CD14-positive monocyte (primary cell): Measurements from ENCODE around the gene RABAC1. TPM values are rescaled to one million over a fixed set of nuclear protein-coding genes. Genes with fewer than 3 reads are reported as not detected.
A peak's percentile ranks its signal among the peaks of the same experiment; 100 is the strongest.

Experiments
- DNase-seq, 3 donors: peaks; one replicate each; pipeline ENCODE4 v3.0.0-alpha.2; 2011 to 2022
- H2AFZ ChIP-seq: 2 replicates; pipeline ENCODE4 v1.6.0; 2012; ENCODE audit warnings: mild to moderate bottlenecking, low read depth, low read length, inconsistent platforms; ENCODE audit not compliant: insufficient read depth, poor library complexity, severe bottlenecking
- H3K27ac ChIP-seq, 2 donors: 1 replicate in 1 of 2; 2 replicates in 1 of 2; pipeline ENCODE4 v1.5.1; 2012 to 2013; ENCODE audit warnings: low read length in 2 of 2, control low read depth in 1 of 2, inconsistent platforms in 1 of 2, low read depth in 1 of 2, mild to moderate bottlenecking in 1 of 2
- H3K27me3 ChIP-seq, 2 donors: one replicate each; pipeline versions ENCODE4 v1.6.0 to v1.6.1; 2011 to 2013; ENCODE audit warnings: low read length in 2 of 2; ENCODE audit not compliant: control insufficient read depth in 2 of 2, insufficient read depth in 2 of 2
- H3K36me3 ChIP-seq, 2 donors: replicated peaks in 1 of 2; 1 replicate in 1 of 2; 2 replicates in 1 of 2; pipeline versions ENCODE4 v1.5.1 to v1.6.1; 2012 to 2013; ENCODE audit warnings: low read length in 2 of 2, control low read depth in 1 of 2, inconsistent platforms in 1 of 2, mild to moderate bottlenecking in 1 of 2; ENCODE audit not compliant: insufficient read depth in 2 of 2, control insufficient read depth in 1 of 2
- H3K4me1 ChIP-seq, 2 donors: 1 replicate in 1 of 2; 2 replicates in 1 of 2; pipeline versions ENCODE4 v1.5.1 to v1.6.1; 2012 to 2013; ENCODE audit warnings: low read length in 2 of 2, control low read depth in 1 of 2, inconsistent platforms in 1 of 2, mild to moderate bottlenecking in 1 of 2, moderate library complexity in 1 of 2; ENCODE audit not compliant: insufficient read depth in 2 of 2, control insufficient read depth in 1 of 2
- H3K4me2 ChIP-seq: replicated peaks from 2 replicates; pipeline ENCODE3; 2012; ENCODE audit warnings: low read length, moderate library complexity, mild to moderate bottlenecking; ENCODE audit not compliant: poor library complexity, severe bottlenecking; ENCODE audit errors: extremely low read depth
- H3K4me3 ChIP-seq, 3 experiments: fragments of 200-600 bp in 1 of 3; sonication (generic) in 1 of 3; replicated peaks in 1 of 3; 1 replicate in 2 of 3; 2 replicates in 1 of 3; pipeline ENCODE4 v1.5.1; 2011 to 2013; ENCODE audit warnings: low read length in 3 of 3, mild to moderate bottlenecking in 3 of 3, control low read depth in 2 of 3, low read depth in 2 of 3, inconsistent platforms in 1 of 3, moderate library complexity in 1 of 3
- H3K79me2 ChIP-seq: 2 replicates; pipeline ENCODE4 v1.6.0; 2012; ENCODE audit warnings: mild to moderate bottlenecking, control low read depth, inconsistent platforms, low read length, moderate library complexity; ENCODE audit not compliant: insufficient read depth
- H3K9ac ChIP-seq: 2 replicates; pipeline ENCODE4 v1.6.0; 2017; ENCODE audit warnings: low read length, mild to moderate bottlenecking; ENCODE audit not compliant: insufficient read depth, poor library complexity, severe bottlenecking
- H3K9me3 ChIP-seq, 2 donors: replicated peaks in 1 of 2; 1 replicate in 1 of 2; 2 replicates in 1 of 2; pipeline versions ENCODE4 v1.5.1 to v1.6.1; 2012 to 2013; ENCODE audit warnings: low read length in 2 of 2, control low read depth in 1 of 2; ENCODE audit not compliant: control insufficient read depth in 1 of 2, insufficient read depth in 1 of 2
- H4K20me1 ChIP-seq: 2 replicates; pipeline ENCODE4 v1.6.0; 2012; ENCODE audit warnings: mild to moderate bottlenecking, low read length, control low read depth, moderate library complexity; ENCODE audit not compliant: insufficient read depth
- H3K27ac Mint-ChIP-seq, 7 donors: one replicate each; pipeline ENCODE4 v1.8.0; 2020; ENCODE audit warnings: mild to moderate bottlenecking in 7 of 7, mixed read lengths in 7 of 7, moderate library complexity in 6 of 7, inconsistent platforms in 2 of 7
- H3K27me3 Mint-ChIP-seq, 3 donors: one replicate each; pipeline ENCODE4 v1.8.0; 2021 to 2022; ENCODE audit warnings: low read depth in 3 of 3, mild to moderate bottlenecking in 3 of 3, mixed read lengths in 3 of 3, moderate library complexity in 3 of 3, inconsistent platforms in 1 of 3
- H3K36me3 Mint-ChIP-seq, 2 donors: one replicate each; pipeline ENCODE4 v1.8.0; 2020; ENCODE audit warnings: mixed read lengths in 2 of 2, inconsistent platforms in 1 of 2, mild to moderate bottlenecking in 1 of 2
- H3K4me1 Mint-ChIP-seq: one replicate; pipeline ENCODE4 v1.8.0; 2020; ENCODE audit warnings: mild to moderate bottlenecking, mixed read lengths
- H3K4me3 Mint-ChIP-seq, 2 donors: one replicate each; pipeline ENCODE4 v1.8.0; 2020; ENCODE audit warnings: mild to moderate bottlenecking in 2 of 2, mixed read lengths in 2 of 2, moderate library complexity in 1 of 2
- H3K9me3 Mint-ChIP-seq, 7 donors: one replicate each; pipeline ENCODE4 v1.8.0; 2020 to 2022; ENCODE audit warnings: mixed read lengths in 7 of 7, mild to moderate bottlenecking in 6 of 7, moderate library complexity in 6 of 7, inconsistent platforms in 2 of 7
- WGBS: methylation state at CpG from one replicate; pipeline ENCODE4 v1.1.5; 2013; ENCODE audit warnings: missing lambda C conversion rate; ENCODE audit not compliant: insufficient coverage; 5-methylcytosine and 5-hydroxymethylcytosine counted together
- intact Hi-C, 2 donors: fragments of 100-400 bp; cut with micrococcal nuclease; formaldehyde crosslinking; loops; one replicate each; pipeline versions ENCODE4 v1.15.0 to v1.15.1; 2023
- polyA plus RNA-seq, 3 donors: library from polyadenylated mRNA; depleted of rRNA in 1 of 3; unstranded in 2 of 3; stranded (reverse) in 1 of 3; fragments of 300-500 nt in 2 of 3; fragments of >200 nt in 1 of 3; fragmentation: Illumina TruSeq in 2 of 3; gene quantifications; 1 replicate in 2 of 3; 2 replicates in 1 of 3; pipeline ENCODE4 v1.2.3, GENCODE V29; 2012 to 2021
- TF ChIP-seq, protein P1 (sequence below): fragments of 200-600 bp; IDR thresholded peaks from one replicate; pipeline ENCODE4 v1.8.0; 2022; ENCODE audit warnings: antibody characterized with exemption, mild to moderate bottlenecking

RABAC1 gene
- polyA plus RNA-seq, 3 donors: 126 to 234 (median 202) TPM

GRCh38 chr19:41981724-41982123 is 22.6 kb upstream of the RABAC1 start:
- 96% methylated on average over 15 of the region's 15 CpGs for WGBS
- Histone ChIP-seq H3K9me3 (no peaks in the 10 kb centered on the region), H3K9ac (no peak overlapping the region), H3K79me2 (no peaks in the 10 kb centered on the region), H3K27me3 (no peaks in the 10 kb centered on the region), H3K4me2 (no peak overlapping the region), H3K36me3 (no peaks in the 10 kb centered on the region), H2AFZ (no peak overlapping the region), H3K27ac (no peak overlapping the region), H3K4me3 (no peak overlapping the region), H3K4me1 (no peaks in the 10 kb centered on the region), H4K20me1 (no peaks in the 10 kb centered on the region)
- Mint-ChIP-seq H3K27me3 (peaks cover 0 to 3% (median 1%) of the 10 kb centered on the region in 3 donors), H3K27ac (no peak overlapping the region), H3K4me1 (no peaks in the 10 kb centered on the region), H3K4me3 (no peak overlapping the region), H3K9me3 (no peaks in the 10 kb centered on the region), H3K36me3 (no peaks in the 10 kb centered on the region)
- intact Hi-C loops: no loop called here
- DNase-seq: no peak
- TF ChIP-seq, protein P1, sequence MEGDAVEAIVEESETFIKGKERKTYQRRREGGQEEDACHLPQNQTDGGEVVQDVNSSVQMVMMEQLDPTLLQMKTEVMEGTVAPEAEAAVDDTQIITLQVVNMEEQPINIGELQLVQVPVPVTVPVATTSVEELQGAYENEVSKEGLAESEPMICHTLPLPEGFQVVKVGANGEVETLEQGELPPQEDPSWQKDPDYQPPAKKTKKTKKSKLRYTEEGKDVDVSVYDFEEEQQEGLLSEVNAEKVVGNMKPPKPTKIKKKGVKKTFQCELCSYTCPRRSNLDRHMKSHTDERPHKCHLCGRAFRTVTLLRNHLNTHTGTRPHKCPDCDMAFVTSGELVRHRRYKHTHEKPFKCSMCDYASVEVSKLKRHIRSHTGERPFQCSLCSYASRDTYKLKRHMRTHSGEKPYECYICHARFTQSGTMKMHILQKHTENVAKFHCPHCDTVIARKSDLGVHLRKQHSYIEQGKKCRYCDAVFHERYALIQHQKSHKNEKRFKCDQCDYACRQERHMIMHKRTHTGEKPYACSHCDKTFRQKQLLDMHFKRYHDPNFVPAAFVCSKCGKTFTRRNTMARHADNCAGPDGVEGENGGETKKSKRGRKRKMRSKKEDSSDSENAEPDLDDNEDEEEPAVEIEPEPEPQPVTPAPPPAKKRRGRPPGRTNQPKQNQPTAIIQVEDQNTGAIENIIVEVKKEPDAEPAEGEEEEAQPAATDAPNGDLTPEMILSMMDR: no peak

DNA sequence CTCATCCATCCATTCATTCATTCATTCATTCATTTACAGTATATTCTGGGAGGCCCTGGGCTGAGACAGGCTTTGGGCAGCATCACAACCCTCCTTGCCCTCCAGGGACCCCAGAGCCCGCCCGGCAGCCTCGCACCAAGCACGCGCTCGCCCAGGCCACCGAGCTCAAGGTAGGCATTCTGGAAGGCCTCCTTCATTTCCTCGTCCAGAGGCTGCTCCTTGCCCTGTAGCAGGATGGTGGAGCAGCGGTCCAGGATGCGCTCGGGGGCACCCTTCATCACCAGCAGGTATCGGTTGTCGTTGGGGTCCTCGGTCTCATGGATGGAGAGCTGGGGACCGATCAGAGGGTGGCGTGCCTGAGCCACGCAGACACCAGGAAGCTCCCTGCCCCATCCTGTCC is 19.3 kb upstream of the RABAC1 start:
- Mint-ChIP-seq H3K4me3 (no peak overlapping the region), H3K9me3 (no peaks in the 10 kb centered on the region), H3K36me3 (no peaks in the 10 kb centered on the region), H3K27me3 (peaks cover 0 to 3% (median 1%) of the 10 kb centered on the region in 3 donors), H3K4me1 (no peaks in the 10 kb centered on the region), H3K27ac (peak overlapping the region in 1 of 7 donors; percentile 66)
- TF ChIP-seq, protein P1: no peak
- Histone ChIP-seq H3K4me1 (no peaks in the 10 kb centered on the region), H3K27me3 (no peaks in the 10 kb centered on the region), H2AFZ (no peak overlapping the region), H3K9me3 (no peaks in the 10 kb centered on the region), H4K20me1 (no peaks in the 10 kb centered on the region), H3K27ac (no peak overlapping the region), H3K4me2 (no peak overlapping the region), H3K4me3 (no peak overlapping the region), H3K9ac (no peak overlapping the region), H3K79me2 (no peaks in the 10 kb centered on the region), H3K36me3 (no peaks in the 10 kb centered on the region)
- DNase-seq: no peak
- 97% methylated on average over 16 of the region's 17 CpGs for WGBS
- intact Hi-C loops: no loop called here
